Esophagus muscularis mucosa (tissue), 3 donors: ENCODE data around the gene RPGRIP1L.

Experiments used
- CTCF ChIP-seq, 3 experiments: fragments of 200-600 bp in 2 of 3; fragments of 450-650 bp in 1 of 3; sonication (generic) in 2 of 3; IDR thresholded peaks; one replicate each; pipeline ENCODE4 v1.5.1; 2017 to 2019; ENCODE audit warnings: antibody characterized with exemption in 3 of 3, mild to moderate bottlenecking in 2 of 3, moderate library complexity in 1 of 3
- POLR2A ChIP-seq: fragments of 450-650 bp; IDR thresholded peaks from one replicate; pipeline ENCODE4 v1.6.1; 2017; ENCODE audit warnings: antibody characterized with exemption, moderate library complexity, mild to moderate bottlenecking, low read depth
- POLR2AphosphoS5 ChIP-seq, 2 donors: sonication (generic); formaldehyde crosslinking; IDR thresholded peaks; one replicate each; pipeline ENCODE4 v1.6.1; 2017; ENCODE audit warnings: antibody characterized with exemption in 2 of 2

GRCh38 chr16:53600616-53601015 lies 103.0 kb downstream of the RPGRIP1L start:
- TF ChIP-seq CTCF (IDR thresholded peaks at IDR 0.05) = no peak
- TF ChIP-seq POLR2A = no peak
- no peak for TF ChIP-seq POLR2AphosphoS5 (IDR thresholded peaks at IDR 0.05)
